Skeletal muscle tissue (tissue), 4 donors: ENCODE results near the gene OR5K4. TPM values are rescaled to one million over a fixed set of nuclear protein-coding genes. Genes with fewer than 3 reads are reported as not detected.

ENCODE experiments used
- H3K27ac ChIP-seq: one replicate; pipeline ENCODE4 v1.7.0; 2013; ENCODE audit warnings: mild to moderate bottlenecking, low read depth, low read length, inconsistent platforms
- H3K27me3 ChIP-seq, 3 donors: one replicate each; pipeline ENCODE4 v1.7.0; 2013; ENCODE audit warnings: low read length in 3 of 3; ENCODE audit not compliant: control insufficient read depth in 3 of 3, insufficient read depth in 3 of 3
- H3K36me3 ChIP-seq, 3 donors: one replicate each; pipeline ENCODE4 v1.7.0; 2013; ENCODE audit warnings: low read length in 3 of 3; ENCODE audit not compliant: control insufficient read depth in 3 of 3, insufficient read depth in 3 of 3
- H3K4me1 ChIP-seq, 3 donors: one replicate each; pipeline ENCODE4 v1.7.0; 2013; ENCODE audit warnings: low read length in 3 of 3, mild to moderate bottlenecking in 3 of 3; ENCODE audit not compliant: control insufficient read depth in 3 of 3, insufficient read depth in 3 of 3
- H3K4me3 ChIP-seq, 3 donors: one replicate each; pipeline ENCODE4 v1.7.0; 2013; ENCODE audit warnings: low read length in 3 of 3
- H3K9ac ChIP-seq, 3 donors: one replicate each; pipeline ENCODE4 v1.7.0; 2013; ENCODE audit warnings: low read length in 3 of 3, mild to moderate bottlenecking in 3 of 3, moderate library complexity in 2 of 3, low read depth in 1 of 3
- H3K9me3 ChIP-seq, 3 donors: one replicate each; pipeline ENCODE4 v1.7.0; 2013; ENCODE audit warnings: low read length in 3 of 3; ENCODE audit not compliant: control insufficient read depth in 3 of 3
- total RNA-seq: library from RNA; depleted of rRNA; stranded (reverse); fragments of >200 nt; gene quantifications from one replicate; pipeline ENCODE4 v1.2.3, GENCODE V29; 2014
- donor health status: Osteomylitis.

OR5K4 gene
- total RNA-seq, 1 donor from 2014 or later = not detected

DNA sequence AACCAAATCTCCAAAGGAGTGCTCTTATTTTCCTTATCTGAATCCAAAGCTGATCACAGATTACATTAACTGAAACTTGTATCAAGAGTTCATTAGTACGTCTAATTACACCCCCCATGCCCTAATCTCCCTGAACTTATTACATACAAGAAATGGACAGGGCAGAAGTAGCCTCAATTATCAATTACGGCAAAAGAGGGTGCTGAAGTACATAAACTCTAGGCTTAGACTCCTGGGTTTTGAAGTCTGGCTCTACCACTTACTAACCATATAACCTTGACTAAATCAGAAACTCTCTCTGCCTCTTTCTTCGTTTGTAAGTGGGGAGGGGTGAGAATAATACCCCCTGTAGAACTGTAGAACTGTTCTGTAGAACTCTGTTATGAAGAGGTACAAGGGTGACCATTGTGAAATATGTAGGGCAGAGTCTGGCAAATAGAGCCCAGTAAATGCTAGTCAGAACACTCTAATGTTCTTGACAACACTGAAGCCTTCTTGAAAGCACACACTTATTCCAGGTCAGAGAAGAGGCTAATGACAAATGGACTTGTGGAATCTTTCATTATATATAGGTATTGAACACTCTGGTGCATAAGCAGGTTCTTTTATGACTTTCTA lies 19.6 kb upstream of the OR5K4 start:
- no peak overlapping the region for H3K9ac ChIP-seq
- no peaks in the 10 kb centered on the region for H3K9me3 ChIP-seq
- no peak overlapping the region for H3K4me3 ChIP-seq
- H3K27me3 ChIP-seq = peaks cover 0 to 1% (median 0%) of the 10 kb centered on the region in 3 donors
- H3K27ac ChIP-seq = no peak overlapping the region
- no peaks in the 10 kb centered on the region for H3K36me3 ChIP-seq
- no peaks in the 10 kb centered on the region for H3K4me1 ChIP-seq

DNA sequence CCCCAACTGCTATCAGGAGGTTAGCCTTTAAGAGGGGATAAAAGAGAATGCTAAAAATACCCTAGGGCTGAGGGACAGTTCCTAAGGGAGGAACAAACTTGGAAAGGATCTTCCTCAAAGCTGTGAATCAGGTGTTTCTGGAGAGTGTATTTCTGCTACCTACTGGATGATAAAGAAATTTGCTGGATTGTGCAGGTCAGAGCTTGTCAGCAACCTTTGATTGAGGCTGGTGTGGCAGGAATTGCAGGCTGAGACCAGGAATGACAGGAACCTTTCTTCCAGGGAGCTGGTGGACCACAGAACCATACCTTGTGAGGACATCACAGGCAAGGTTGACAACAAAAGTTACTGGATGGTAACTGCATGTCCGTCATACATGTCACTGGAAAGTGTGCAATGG lies 14.6 kb upstream of the OR5K4 start:
- H3K9ac ChIP-seq = no peak overlapping the region
- H3K9me3 ChIP-seq = no peaks in the 10 kb centered on the region
- H3K27me3 ChIP-seq = no peaks in the 10 kb centered on the region
- H3K4me3 ChIP-seq = no peak overlapping the region
- H3K4me1 ChIP-seq = no peaks in the 10 kb centered on the region
- no peaks in the 10 kb centered on the region for H3K36me3 ChIP-seq
- no peak overlapping the region for H3K27ac ChIP-seq

DNA sequence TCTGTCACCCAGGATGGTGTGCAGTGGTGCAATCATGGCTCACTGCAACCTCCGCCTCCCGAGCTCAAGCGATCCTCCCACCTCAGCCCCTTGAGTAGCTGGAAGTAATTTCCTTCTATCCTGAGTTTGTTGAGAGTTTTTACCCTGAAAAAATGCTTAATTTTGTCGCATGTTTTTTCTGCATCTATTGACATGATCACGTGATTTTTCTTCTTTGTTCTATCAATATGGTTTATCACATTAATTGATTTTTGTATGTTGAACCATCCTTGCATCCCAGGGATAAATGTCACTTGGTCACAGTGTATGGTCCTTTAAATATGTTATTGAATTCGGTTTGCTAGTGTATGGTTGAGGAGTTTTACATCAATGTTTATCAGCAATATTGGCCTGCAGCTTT lies 11.9 kb upstream of the OR5K4 start:
- Histone ChIP-seq H3K27ac (no peak overlapping the region), H3K9ac (no peak overlapping the region), H3K36me3 (no peaks in the 10 kb centered on the region), H3K4me3 (no peak overlapping the region), H3K4me1 (no peaks in the 10 kb centered on the region), H3K9me3 (no peaks in the 10 kb centered on the region), H3K27me3 (no peaks in the 10 kb centered on the region)

DNA sequence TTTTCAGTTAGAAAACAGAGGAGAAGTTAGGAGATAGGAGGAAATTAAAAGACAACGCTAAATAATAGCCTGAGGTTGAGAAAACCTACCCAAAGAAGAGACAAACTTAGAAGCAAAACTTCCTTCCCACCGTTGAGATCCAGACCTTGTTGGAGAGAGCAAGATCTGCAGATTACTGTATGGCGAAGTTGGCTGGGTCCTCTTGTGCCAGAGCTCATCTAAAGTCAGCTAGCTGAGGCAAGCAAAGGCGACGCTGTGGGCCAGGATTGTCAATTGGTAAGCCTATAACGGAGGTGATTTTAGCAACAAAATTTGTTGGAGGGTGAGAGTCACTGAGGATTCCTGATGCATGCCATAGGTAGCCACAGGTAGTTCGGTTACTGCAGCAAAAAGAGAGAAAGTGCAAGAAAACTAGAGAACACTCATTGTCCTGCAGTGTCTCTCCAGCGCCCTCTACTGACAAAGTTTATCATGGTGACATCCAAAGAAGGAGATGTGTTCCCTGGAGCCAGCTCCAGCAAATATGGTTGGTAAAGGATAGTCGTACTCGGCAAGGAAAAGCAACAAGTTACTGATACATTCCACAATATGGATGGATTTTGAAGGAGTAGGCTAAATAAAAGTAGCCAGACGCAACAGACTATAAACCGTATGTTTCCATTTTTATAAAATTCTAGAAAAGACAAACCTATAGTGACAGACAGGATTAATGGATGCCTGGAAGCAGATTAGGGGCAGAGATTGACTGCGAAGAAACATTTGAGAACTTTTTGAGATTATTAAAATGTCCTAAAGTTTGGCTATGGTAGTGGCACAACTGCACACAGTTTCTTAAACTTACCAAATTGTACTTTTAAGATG lies 9.8 kb upstream of the OR5K4 start:
- Histone ChIP-seq H3K9me3 (no peaks in the 10 kb centered on the region), H3K4me1 (no peaks in the 10 kb centered on the region), H3K9ac (no peak overlapping the region), H3K4me3 (no peak overlapping the region), H3K36me3 (no peaks in the 10 kb centered on the region), H3K27me3 (no peaks in the 10 kb centered on the region), H3K27ac (no peak overlapping the region)

DNA sequence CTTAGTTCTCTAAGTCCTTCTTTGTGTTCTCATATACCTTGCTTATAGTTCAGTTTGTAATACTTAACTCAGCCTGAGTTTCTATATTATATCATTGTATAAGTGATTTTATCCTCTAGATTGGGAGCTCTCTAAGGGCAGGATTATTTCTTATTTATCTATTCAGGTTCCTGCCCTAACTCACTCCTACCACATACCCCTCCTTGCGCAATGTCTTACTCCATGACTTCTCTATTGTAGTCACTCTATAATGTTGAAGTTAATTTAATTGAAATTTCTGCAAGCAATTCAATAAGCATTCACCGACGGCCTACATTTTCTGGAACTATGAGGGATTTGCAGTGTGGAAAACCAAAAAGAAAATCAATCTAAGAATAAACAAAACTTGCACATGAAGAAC lies 3.6 kb upstream of the OR5K4 start:
- Histone ChIP-seq H3K9ac (no peak overlapping the region), H3K4me1 (no peaks in the 10 kb centered on the region), H3K4me3 (no peak overlapping the region), H3K9me3 (no peaks in the 10 kb centered on the region), H3K27me3 (no peaks in the 10 kb centered on the region), H3K27ac (no peak overlapping the region), H3K36me3 (no peaks in the 10 kb centered on the region)

DNA sequence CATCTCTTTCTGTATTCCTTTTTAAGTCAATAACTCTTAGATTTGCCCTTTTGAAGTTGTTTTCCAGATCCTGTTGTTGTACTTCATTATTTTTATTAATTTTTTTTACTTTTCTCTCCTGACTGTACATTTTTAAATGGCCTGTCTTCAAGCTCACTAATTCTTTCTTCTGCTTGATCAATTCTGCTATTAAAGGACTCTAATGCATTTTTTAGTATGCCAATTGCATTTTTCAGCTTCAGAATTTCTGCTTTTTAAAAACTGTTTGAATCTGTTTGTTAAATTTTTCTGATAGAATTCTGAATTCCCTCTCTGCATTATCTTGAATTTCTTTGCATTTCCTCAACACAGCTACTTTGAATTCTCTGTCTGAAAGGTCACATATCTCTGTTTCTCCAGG lies 5.6 kb downstream of the OR5K4 start:
- Histone ChIP-seq H3K9me3 (peaks cover 0 to 6% (median 3%) of the 10 kb centered on the region in 3 donors), H3K4me3 (no peak overlapping the region), H3K9ac (no peak overlapping the region), H3K4me1 (no peaks in the 10 kb centered on the region), H3K27ac (no peak overlapping the region), H3K27me3 (no peaks in the 10 kb centered on the region), H3K36me3 (no peaks in the 10 kb centered on the region)

DNA sequence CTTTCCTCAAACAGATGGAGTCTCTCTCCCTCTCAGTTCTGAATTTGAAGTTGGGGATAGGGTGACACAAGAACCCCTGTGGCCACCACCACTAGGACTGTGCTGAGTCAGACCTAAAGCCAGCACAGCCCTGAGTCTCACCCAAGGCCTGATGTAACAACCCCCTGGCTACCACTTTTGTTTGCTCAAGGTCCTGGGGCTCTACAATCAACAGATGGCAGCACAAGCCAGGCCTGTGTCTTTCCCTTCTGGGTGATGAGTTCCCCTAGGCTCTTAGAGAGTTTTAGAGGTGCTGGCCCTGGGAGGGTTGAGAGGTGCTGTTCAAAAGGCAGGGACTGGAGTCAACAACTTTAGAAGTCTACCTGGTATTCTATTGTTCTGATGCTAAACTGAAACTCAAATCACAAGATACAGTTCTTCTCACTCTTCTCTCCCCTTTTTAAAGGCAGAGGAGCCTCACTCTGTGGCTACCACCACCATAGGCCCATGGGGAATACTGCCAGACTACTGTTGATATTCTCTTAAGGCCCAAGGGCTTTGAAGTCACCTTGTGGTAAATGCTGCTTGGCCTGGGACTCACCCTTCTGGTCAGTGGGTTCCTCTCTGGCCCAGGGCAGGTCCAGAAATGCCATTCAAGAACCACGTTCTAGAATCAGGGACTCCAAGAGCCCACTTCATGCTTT lies 6.5 kb downstream of the OR5K4 start:
- peaks cover 0 to 6% (median 3%) of the 10 kb centered on the region in 3 donors for H3K9me3 ChIP-seq
- no peak overlapping the region for H3K9ac ChIP-seq
- no peaks in the 10 kb centered on the region for H3K27me3 ChIP-seq
- no peaks in the 10 kb centered on the region for H3K4me1 ChIP-seq
- no peak overlapping the region for H3K27ac ChIP-seq
- no peak overlapping the region for H3K4me3 ChIP-seq
- no peaks in the 10 kb centered on the region for H3K36me3 ChIP-seq

DNA sequence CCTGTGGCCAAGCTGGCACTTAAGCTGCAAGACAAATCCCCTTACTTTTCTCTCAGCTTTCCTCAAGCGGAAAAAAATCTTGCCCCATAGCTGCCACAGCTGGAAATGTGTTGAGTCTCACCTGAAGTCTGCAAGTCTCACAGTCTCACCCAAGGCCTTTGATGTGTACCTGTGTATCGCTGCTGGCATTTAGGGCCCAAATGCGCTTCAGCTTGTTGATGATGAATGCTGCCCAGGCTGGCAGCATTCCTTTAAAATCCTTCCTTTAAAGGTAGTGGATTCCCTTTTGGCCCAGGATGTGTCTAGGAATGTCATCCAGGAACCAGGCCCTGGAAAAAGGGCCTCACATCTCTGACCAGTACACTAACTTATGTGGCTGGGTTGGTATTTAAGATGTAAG lies 7.0 kb downstream of the OR5K4 start:
- Histone ChIP-seq H3K9me3 (peaks cover 0 to 6% (median 3%) of the 10 kb centered on the region in 3 donors), H3K9ac (no peak overlapping the region), H3K4me3 (no peak overlapping the region)

DNA sequence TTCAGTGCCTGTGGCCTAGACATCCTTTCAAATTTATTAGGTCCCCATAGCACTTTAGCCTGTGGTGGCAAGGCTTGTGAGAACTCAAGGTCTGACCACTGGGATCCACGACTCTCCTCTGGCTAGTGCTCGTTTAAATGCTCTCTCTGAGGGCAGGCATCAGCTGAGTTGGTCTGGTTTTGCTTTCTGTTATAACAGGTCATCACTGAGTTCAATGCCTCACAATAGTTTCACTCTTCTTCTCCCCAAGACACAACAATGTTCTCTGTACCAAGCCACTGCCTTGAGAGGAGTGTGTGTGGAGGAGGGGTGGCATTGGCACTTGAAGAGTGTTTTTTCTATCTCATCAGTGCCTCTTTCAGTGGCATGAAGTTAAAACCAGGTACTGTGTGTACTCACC lies 7.6 kb downstream of the OR5K4 start:
- Histone ChIP-seq H3K27ac (no peak overlapping the region), H3K27me3 (no peaks in the 10 kb centered on the region), H3K4me3 (no peak overlapping the region), H3K9me3 (peaks cover 0 to 6% (median 3%) of the 10 kb centered on the region in 3 donors), H3K36me3 (no peaks in the 10 kb centered on the region), H3K4me1 (no peaks in the 10 kb centered on the region), H3K9ac (no peak overlapping the region)

More for the DNA sequence above, 7.0 kb downstream of the OR5K4 start:
- Histone ChIP-seq H3K27ac (no peak overlapping the region), H3K36me3 (no peaks in the 10 kb centered on the region), H3K27me3 (no peaks in the 10 kb centered on the region), H3K4me1 (no peaks in the 10 kb centered on the region)
